KMS-11 (cell line): Measurements from ENCODE around the gene GPC3.

Experiments used
- H2AFZ ChIP-seq: fragments of 200-600 bp; sonication (generic); 2 replicates; pipeline ENCODE4 v1.6.1; 2016; ENCODE audit warnings: antibody characterized with exemption, mixed run types, low read depth
- H3K27ac ChIP-seq: fragments of 200-600 bp; sonication (generic); 2 replicates; pipeline ENCODE4 v1.6.1; 2016; ENCODE audit warnings: mild to moderate bottlenecking, mixed run types
- H3K27me3 ChIP-seq: fragments of 200-600 bp; sonication (generic); 2 replicates; pipeline ENCODE4 v1.6.1; 2017; ENCODE audit warnings: mild to moderate bottlenecking, low read depth, mixed run types, moderate library complexity; ENCODE audit not compliant: insufficient read depth
- H3K36me3 ChIP-seq: fragments of 200-600 bp; sonication (generic); 2 replicates; pipeline ENCODE4 v1.6.1; 2017; ENCODE audit warnings: mild to moderate bottlenecking, mixed run types; ENCODE audit not compliant: insufficient read depth
- H3K4me1 ChIP-seq: fragments of 200-600 bp; sonication (generic); 2 replicates; pipeline ENCODE4 v1.6.1; 2016; ENCODE audit warnings: mild to moderate bottlenecking, low read depth, mixed run types; ENCODE audit not compliant: poor library complexity, severe bottlenecking
- H3K4me2 ChIP-seq: fragments of 200-600 bp; sonication (generic); 2 replicates; pipeline ENCODE4 v1.7.0; 2016; ENCODE audit warnings: mild to moderate bottlenecking, mixed run types
- H3K4me3 ChIP-seq: fragments of 200-600 bp; sonication (generic); IDR thresholded peaks from 2 replicates; pipeline ENCODE4 v1.6.1; 2017; ENCODE audit warnings: low read depth, low read length, mixed read lengths; ENCODE audit not compliant: insufficient read depth
- H3K79me2 ChIP-seq: fragments of 200-600 bp; sonication (generic); 2 replicates; pipeline ENCODE4 v1.6.1; 2016; ENCODE audit warnings: low read depth, mixed run types; ENCODE audit not compliant: insufficient read depth
- H3K9ac ChIP-seq: fragments of 200-600 bp; sonication (generic); 2 replicates; pipeline ENCODE4 v1.6.1; 2016; ENCODE audit warnings: mild to moderate bottlenecking, mixed run types
- H4K20me1 ChIP-seq: fragments of 200-600 bp; sonication (generic); 2 replicates; pipeline ENCODE4 v1.6.1; 2016; ENCODE audit warnings: mild to moderate bottlenecking, mixed run types; ENCODE audit not compliant: insufficient read depth
- CTCF ChIP-seq: fragments of 200-600 bp; sonication (generic); conservative IDR thresholded peaks from 2 replicates; pipeline ENCODE4 v1.6.1; 2017; ENCODE audit warnings: low read depth, mild to moderate bottlenecking, antibody characterized with exemption, low read length, moderate library complexity, mixed read lengths

The GPC3 gene

GRCh38 chrX:133670383-133670782, 315.0 kb downstream of the GPC3 start:
- Histone ChIP-seq H3K79me2 (no peaks in the 10 kb centered on the region), H3K4me3 (no peak overlapping the region), H3K27me3 (no peaks in the 10 kb centered on the region), H4K20me1 (no peaks in the 10 kb centered on the region), H3K9ac (no peak overlapping the region), H3K27ac (no peak overlapping the region), H3K4me1 (no peaks in the 10 kb centered on the region), H3K4me2 (no peak overlapping the region), H3K36me3 (no peaks in the 10 kb centered on the region), H2AFZ (no peak overlapping the region)
- peak; percentile 77 for TF ChIP-seq CTCF

- Histone ChIP-seq H3K4me2 (no peak overlapping the region), H4K20me1 (no peaks in the 10 kb centered on the region), H3K4me3 (no peak overlapping the region), H3K27me3 (no peaks in the 10 kb centered on the region), H2AFZ (no peak overlapping the region), H3K9ac (no peak overlapping the region), H3K27ac (no peak overlapping the region), H3K4me1 (no peaks in the 10 kb centered on the region), H3K79me2 (no peaks in the 10 kb centered on the region), H3K36me3 (no peaks in the 10 kb centered on the region)
- TF ChIP-seq CTCF = no peak
Observed at GRCh38 chrX:133669214-133669613, 316.2 kb downstream of the GPC3 start.

- no peaks in the 10 kb centered on the region for H3K79me2 ChIP-seq
- no peak overlapping the region for H3K9ac ChIP-seq
- H3K4me3 ChIP-seq = no peak overlapping the region
- H3K27me3 ChIP-seq = no peaks in the 10 kb centered on the region
- H2AFZ ChIP-seq = no peak overlapping the region
- TF ChIP-seq CTCF = no peak
- H3K36me3 ChIP-seq = no peaks in the 10 kb centered on the region
- H3K4me2 ChIP-seq = no peak overlapping the region
- H4K20me1 ChIP-seq = no peaks in the 10 kb centered on the region
- no peak overlapping the region for H3K27ac ChIP-seq
- H3K4me1 ChIP-seq = no peaks in the 10 kb centered on the region
Observed at GRCh38 chrX:133668225-133668931, 317.0 kb downstream of the GPC3 start.

GRCh38 chrX:133666256-133666655, 319.1 kb downstream of the GPC3 start:
- Histone ChIP-seq H3K4me3 (no peak overlapping the region), H3K4me2 (no peak overlapping the region), H3K4me1 (no peaks in the 10 kb centered on the region), H2AFZ (no peak overlapping the region), H3K27me3 (no peaks in the 10 kb centered on the region), H3K79me2 (no peaks in the 10 kb centered on the region), H3K36me3 (no peaks in the 10 kb centered on the region), H3K27ac (no peak overlapping the region), H3K9ac (no peak overlapping the region), H4K20me1 (no peaks in the 10 kb centered on the region)
- TF ChIP-seq CTCF = no peak
